NCI-H69 (cell line): ENCODE measurements around the gene GNAZ.

Experiments used
- DNase-seq: peaks from one replicate; lab custom pipeline; 2025; lab: John Stamatoyannopoulos, UW

GNAZ gene

GRCh38 chr22:23107487-23108248 lies 37.3 kb downstream of the GNAZ start:
- peak; percentile 91 for DNase-seq

DNA sequence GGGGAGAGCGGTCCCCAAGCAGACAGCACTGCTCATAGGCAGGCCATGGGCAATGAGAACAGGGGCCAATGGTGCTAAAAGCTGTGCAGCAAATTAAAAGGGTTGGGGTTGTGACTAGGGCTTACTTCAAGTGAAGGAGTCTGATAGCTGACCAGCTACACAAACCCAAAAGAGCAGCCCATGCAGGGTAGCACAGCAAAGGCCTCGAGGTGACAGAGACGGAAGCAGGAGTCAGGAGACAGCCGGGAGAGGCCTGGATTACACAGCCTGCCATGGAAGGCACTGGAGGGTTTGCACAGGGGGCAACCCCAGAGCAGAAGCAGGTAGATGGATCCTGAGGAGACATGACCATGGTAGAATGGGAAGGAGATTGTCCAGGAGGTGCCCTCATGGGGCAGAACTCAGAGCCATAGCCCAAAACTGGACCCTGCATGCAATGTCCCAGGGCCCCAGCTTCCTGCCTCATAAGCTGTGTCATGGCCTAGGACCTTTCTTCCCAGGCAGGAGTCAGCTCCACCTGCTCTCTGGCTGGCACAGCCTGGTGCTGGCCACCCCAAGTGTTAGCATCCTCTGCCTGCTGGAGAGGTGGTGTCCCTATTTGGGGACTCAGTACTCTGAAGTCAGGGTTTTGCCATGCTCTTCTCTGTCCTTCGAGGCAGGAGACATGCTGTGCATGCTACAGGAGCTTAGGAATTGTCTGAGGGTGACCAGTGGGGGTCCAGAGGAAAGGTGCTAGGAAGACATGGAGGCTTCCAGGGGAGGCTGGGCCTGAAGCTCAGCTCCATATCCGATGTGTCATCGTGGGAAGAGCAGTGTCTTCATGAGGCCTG lies 38.1 kb downstream of the GNAZ start:
- no peak for DNase-seq

DNA sequence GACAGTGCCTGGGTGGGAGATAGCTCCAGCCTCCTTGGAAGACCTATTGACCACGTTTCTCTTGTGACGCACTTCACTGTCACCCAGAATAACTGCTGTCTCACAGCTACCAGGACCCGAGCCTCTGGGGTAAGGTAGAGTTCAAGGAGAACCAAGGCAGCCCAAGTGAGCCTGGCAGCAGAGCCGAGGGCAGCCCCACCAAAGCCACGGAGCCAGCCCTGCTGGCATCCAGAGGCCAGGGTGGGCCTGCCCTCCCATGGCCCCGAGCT lies 38.7 kb downstream of the GNAZ start:
- DNase-seq = no peak

- no peak for DNase-seq
These were observed 39.2 kb downstream of the GNAZ start for GRCh38 chr22:23109441-23109978.

DNA sequence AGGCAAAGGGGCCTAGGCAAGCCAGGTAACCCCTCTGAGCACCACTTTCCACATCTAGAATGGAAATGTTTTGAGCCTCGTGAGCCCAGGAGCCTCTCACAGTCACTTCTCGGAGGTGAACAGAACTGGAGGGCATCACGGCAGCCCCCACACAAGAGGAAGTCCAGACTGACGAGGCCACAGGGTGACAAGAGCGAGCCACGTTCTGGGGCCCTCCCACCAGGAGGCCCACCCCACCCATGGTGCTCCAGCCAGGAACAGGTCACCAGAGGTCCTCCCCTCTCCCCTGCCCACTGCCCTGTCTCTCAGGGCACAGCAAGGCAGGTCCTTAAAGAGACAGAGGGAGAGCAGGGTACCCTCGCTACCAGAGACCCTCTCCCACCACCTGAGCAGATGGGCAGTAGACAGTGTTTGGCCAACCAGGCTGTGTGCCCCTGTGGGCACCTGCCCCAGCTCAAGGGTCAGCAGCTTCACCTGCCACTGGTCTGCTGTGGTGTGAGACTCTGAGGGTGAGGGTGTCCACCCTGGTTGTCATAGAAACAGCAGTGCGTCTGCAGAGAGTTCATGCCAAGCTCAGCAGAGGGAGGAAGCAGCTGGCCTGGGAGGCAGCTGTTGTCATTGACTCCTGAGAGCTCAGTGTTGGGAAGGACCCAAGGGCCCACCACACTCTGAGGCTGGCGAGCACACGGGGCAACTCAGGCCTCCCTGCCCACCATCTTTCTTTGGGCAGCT lies 40.0 kb downstream of the GNAZ start:
- DNase-seq = peak; percentile 92

GRCh38 chr22:23110922-23111527 lies 40.7 kb downstream of the GNAZ start:
- DNase-seq = peak; percentile 95

DNA sequence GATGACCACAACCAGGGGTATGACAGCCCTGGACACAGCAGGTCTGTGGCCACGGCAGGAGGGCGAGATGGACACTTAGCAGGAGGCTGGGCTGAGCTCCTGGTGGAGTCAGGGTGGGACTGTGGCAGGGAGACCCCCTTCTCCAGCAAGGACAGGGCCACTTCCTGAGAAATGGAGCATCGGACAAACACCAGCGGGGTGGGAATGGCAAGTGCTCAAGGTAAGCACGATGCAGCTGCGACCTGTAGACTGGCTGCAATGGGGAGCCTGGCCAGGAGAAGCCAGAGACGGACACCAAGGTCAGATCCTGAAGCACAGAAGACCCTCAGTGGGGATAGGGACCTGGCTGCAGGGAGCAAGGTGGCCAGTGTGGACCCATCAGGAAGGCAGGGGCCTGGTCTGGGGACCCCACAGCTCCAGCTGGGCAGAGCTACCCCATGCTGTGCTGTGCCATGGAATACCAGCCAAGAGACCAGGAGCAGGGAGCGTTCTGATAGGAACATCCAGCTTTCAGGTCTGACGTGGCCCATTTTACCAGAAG lies 42.2 kb downstream of the GNAZ start:
- DNase-seq = no peak

GRCh38 chr22:23113067-23113846 lies 42.9 kb downstream of the GNAZ start:
- DNase-seq = peak; percentile 98

GRCh38 chr22:23113847-23114720 lies 43.8 kb downstream of the GNAZ start:
- DNase-seq = no peak

GRCh38 chr22:23114721-23115020 lies 44.4 kb downstream of the GNAZ start:
- no peak for DNase-seq

DNA sequence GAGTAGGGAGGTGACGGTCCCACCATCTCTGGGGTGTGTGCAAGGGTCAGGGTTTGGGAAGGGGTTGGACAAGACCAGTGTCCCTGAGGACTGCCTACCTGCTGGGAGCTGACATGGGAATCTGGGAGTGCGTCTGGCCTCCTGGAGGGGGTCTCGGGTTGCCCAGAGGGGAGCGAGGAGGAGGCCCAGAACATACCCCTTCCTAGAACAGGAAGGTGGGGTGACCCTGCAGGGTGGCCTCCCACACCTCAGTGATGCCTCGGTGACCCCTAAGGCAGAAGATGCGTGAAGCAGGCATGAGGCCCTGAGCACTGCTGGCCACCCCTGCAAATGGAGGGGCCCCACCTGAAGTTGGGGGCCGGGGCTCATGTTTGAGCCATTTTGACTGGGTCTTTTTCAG lies 45.0 kb downstream of the GNAZ start:
- DNase-seq = no peak

DNA sequence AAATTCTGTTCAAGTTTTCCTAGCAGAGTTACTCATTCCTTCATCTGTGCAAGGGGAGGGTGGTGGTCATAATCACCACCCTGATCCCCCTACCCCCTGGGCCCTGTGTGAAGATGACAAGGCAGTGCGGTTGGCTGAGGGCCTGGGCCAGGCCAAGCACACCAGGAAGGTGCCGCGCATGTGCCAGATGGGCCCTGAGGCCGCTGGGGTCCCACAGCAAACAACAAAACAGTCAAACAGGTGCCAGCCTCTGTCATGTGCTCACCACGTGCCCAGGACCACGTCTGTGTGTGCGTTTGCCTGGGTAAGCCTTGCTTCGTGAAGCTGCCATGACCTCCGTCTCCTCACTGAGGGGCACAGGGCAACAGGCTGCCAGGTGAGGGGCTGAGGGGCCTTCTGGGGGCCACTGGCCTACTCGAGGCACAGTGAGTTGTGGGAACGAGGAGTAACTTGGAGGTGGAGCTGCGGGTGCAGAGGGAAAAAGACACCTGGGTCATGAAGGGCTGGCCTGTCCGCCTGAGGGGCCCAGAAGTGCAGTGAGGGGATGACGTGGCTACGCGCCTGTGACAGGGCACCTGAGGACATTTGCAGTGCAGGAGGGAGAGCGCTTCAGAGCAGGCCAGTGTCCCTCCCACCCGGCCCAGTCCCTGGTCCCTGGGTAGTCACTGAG lies 45.6 kb downstream of the GNAZ start:
- DNase-seq = peak; percentile 61

- no peak for DNase-seq
These were observed 46.4 kb downstream of the GNAZ start for GRCh38 chr22:23116506-23117263.

DNA sequence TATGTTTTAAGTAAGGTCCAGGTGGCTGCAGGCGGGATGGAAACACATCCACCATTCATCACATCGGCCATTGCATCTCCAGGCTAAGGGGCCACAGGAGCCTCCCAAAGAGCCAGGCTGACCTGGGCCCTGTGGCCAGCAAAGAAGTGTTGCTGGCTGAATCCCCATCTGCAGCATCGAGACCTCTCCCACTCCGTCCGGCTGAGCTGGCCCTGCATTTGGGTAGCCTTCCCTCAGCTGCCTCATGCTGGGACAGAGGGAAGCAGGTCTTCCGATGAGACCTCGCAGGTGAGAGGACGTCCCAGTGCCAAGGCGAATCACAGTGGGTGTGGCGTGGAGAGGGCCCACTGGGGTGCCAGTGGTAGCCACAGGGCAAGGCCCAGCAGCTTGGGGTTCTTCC lies 47.0 kb downstream of the GNAZ start:
- no peak for DNase-seq

DNA sequence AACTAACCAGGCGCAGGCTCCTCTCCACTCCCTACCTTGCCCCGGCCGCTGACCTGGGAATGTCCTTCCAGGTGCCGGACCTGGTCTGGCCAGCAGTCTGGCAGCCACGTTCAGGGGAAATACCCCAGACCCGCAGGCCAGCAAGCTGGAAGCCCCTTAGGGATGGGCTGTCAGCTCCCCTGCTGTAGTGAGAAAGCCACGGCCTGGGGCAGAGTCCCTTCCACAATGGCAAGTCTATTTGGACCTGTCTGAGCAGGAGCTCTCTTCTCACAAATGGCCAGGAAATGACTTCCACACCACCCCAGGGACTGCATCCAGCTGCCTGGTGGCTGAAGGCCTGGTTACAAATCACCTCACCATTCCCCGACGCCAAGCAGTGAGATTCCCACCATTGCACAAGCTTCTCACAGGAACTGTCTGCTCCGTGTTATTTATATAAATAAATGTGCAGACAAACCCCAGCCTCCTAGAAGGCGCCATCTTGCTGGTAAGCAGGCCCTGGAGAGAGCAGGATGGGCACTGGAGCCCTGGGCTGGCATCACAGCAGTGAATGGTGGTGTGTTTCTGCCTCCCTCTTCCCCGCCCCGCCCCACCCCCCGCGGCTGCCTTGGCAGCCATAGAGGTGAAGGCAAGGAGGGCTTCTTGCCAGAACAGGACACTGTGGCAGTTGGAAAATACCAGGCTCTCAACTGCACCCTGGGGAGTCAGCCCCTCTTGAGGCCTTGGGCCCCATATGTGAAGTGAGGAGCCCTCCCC lies 47.8 kb downstream of the GNAZ start:
- peak; percentile 95 for DNase-seq

- DNase-seq = no peak
These were observed 48.6 kb downstream of the GNAZ start for GRCh38 chr22:23118647-23119493.
